ENCODE data around the gene SLC8A1. TPM values are rescaled to one million over a fixed set of nuclear protein-coding genes. Genes with fewer than 3 reads are reported as not detected.

SLC8A1 gene
- total RNA-seq, 1 donor: 39.1 TPM

- TF ChIP-seq CTCF (IDR thresholded peaks at IDR 0.05; ENCODE audit: insufficient read depth, low read length): no peak
- DNase-seq (ENCODE audit: low read depth): peak; percentile 68
- H3K4me3 ChIP-seq (ENCODE audit: low read depth, low read length): peak overlapping the region; percentile 54
Measured at GRCh38 chr2:40364151-40364874, 87.6 kb downstream of the SLC8A1 start.

- peak; percentile 41 for DNase-seq (ENCODE audit: low read depth)
- H3K4me3 ChIP-seq (ENCODE audit: low read depth, low read length): peak overlapping the region; percentile 2
- TF ChIP-seq CTCF (IDR thresholded peaks at IDR 0.05; ENCODE audit: insufficient read depth, low read length): no peak
Measured at GRCh38 chr2:40363631-40364030, 88.3 kb downstream of the SLC8A1 start.

GRCh38 chr2:40363231-40363630 lies 88.7 kb downstream of the SLC8A1 start:
- no peak for DNase-seq (ENCODE audit: low read depth)
- TF ChIP-seq CTCF (IDR thresholded peaks at IDR 0.05; ENCODE audit: insufficient read depth, low read length): no peak
- H3K4me3 ChIP-seq (ENCODE audit: low read depth, low read length): no peak overlapping the region

- no peak for TF ChIP-seq CTCF (IDR thresholded peaks at IDR 0.05; ENCODE audit: insufficient read depth, low read length)
- no peak overlapping the region for H3K4me3 ChIP-seq (ENCODE audit: low read depth, low read length)
- DNase-seq (ENCODE audit: low read depth): no peak
Measured at GRCh38 chr2:40361478-40361877, 90.4 kb downstream of the SLC8A1 start.

GRCh38 chr2:40360652-40361051 lies 91.2 kb downstream of the SLC8A1 start:
- DNase-seq (ENCODE audit: low read depth): peak; percentile 27
- no peak for TF ChIP-seq CTCF (IDR thresholded peaks at IDR 0.05; ENCODE audit: insufficient read depth, low read length)
- no peak overlapping the region for H3K4me3 ChIP-seq (ENCODE audit: low read depth, low read length)

GRCh38 chr2:40359811-40360210 lies 92.1 kb downstream of the SLC8A1 start:
- H3K4me3 ChIP-seq (ENCODE audit: low read depth, low read length): no peak overlapping the region
- TF ChIP-seq CTCF (IDR thresholded peaks at IDR 0.05; ENCODE audit: insufficient read depth, low read length): no peak
- DNase-seq (ENCODE audit: low read depth): no peak

- no peak for DNase-seq (ENCODE audit: low read depth)
- no peak for TF ChIP-seq CTCF (IDR thresholded peaks at IDR 0.05; ENCODE audit: insufficient read depth, low read length)
Measured at GRCh38 chr2:40358783-40359182, 93.1 kb downstream of the SLC8A1 start.

More at GRCh38 chr2:40358783-40359182, 93.1 kb downstream of the SLC8A1 start:
- no peak overlapping the region for H3K4me3 ChIP-seq (ENCODE audit: low read depth, low read length)
